Measurements from ENCODE around the gene PSMD10.

PSMD10 gene

GRCh38 chrX:108055546-108055945 lies 35.8 kb downstream of the PSMD10 start:
- peaks cover 0 to 8% (median 5%) of the 10 kb centered on the region in 5 donors for H3K27me3 ChIP-seq (ENCODE audit: control insufficient read depth in 5 of 5, insufficient read depth in 4 of 5, low read length in 5 of 5)
- no peak overlapping the region for H3K27ac ChIP-seq (ENCODE audit: low read depth, low read length)
- no peak overlapping the region for H3K4me3 ChIP-seq (ENCODE audit: low read depth in 1 of 5, low read length in 5 of 5)
- no peak overlapping the region for H3K9ac ChIP-seq (ENCODE audit: low read length in 5 of 5)
- no peaks in the 10 kb centered on the region for H3K9me3 ChIP-seq (ENCODE audit: control insufficient read depth in 5 of 5, low read length in 5 of 5)
- peaks cover 0 to 5% (median 0%) of the 10 kb centered on the region in 5 donors for H3K4me1 ChIP-seq (ENCODE audit: control insufficient read depth in 5 of 5, insufficient read depth in 5 of 5, low read length in 5 of 5)
- H3K36me3 ChIP-seq (ENCODE audit: control insufficient read depth in 5 of 5, insufficient read depth in 5 of 5, low read length in 5 of 5): no peaks in the 10 kb centered on the region

GRCh38 chrX:108053218-108053617 lies 38.1 kb downstream of the PSMD10 start:
- H3K4me1 ChIP-seq (ENCODE audit: control insufficient read depth in 5 of 5, insufficient read depth in 5 of 5, low read length in 5 of 5): peaks cover 0 to 5% (median 0%) of the 10 kb centered on the region in 5 donors
- no peaks in the 10 kb centered on the region for H3K9me3 ChIP-seq (ENCODE audit: control insufficient read depth in 5 of 5, low read length in 5 of 5)
- no peak overlapping the region for H3K9ac ChIP-seq (ENCODE audit: low read length in 5 of 5)
- H3K27me3 ChIP-seq (ENCODE audit: control insufficient read depth in 5 of 5, insufficient read depth in 4 of 5, low read length in 5 of 5): peaks cover 0 to 10% (median 7%) of the 10 kb centered on the region in 5 donors
- H3K4me3 ChIP-seq (ENCODE audit: low read depth in 1 of 5, low read length in 5 of 5): no peak overlapping the region
- H3K36me3 ChIP-seq (ENCODE audit: control insufficient read depth in 5 of 5, insufficient read depth in 5 of 5, low read length in 5 of 5): no peaks in the 10 kb centered on the region
- no peak overlapping the region for H3K27ac ChIP-seq (ENCODE audit: low read depth, low read length)

DNA sequence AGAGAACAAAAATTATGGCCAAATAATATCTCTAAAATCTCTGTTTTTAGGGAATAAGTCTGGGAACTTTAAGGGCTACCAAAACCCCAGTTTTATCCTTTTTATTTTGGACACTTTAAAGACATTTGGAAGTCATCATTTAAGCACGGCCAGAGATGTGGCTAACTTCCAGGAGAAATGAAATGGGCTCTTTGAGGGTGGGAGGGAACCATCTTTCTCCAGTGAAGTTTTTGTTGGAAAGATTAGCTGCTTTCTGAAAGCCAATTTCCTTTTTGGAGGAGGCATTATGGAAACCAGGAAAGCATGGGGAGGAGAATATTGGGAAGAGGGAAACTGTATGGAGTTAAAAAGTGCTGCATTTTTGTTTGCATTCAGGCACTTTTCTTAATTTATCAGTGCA lies 41.7 kb downstream of the PSMD10 start:
- no peaks in the 10 kb centered on the region for H3K36me3 ChIP-seq (ENCODE audit: control insufficient read depth in 5 of 5, insufficient read depth in 5 of 5, low read length in 5 of 5)
- H3K9me3 ChIP-seq (ENCODE audit: control insufficient read depth in 5 of 5, low read length in 5 of 5): no peaks in the 10 kb centered on the region
- H3K4me1 ChIP-seq (ENCODE audit: control insufficient read depth in 5 of 5, insufficient read depth in 5 of 5, low read length in 5 of 5): no peaks in the 10 kb centered on the region
- peaks cover 0 to 10% (median 7%) of the 10 kb centered on the region in 5 donors for H3K27me3 ChIP-seq (ENCODE audit: control insufficient read depth in 5 of 5, insufficient read depth in 4 of 5, low read length in 5 of 5)
- no peak overlapping the region for H3K9ac ChIP-seq (ENCODE audit: low read length in 5 of 5)
- no peak overlapping the region for H3K27ac ChIP-seq (ENCODE audit: low read depth, low read length)
- no peak overlapping the region for H3K4me3 ChIP-seq (ENCODE audit: low read depth in 1 of 5, low read length in 5 of 5)

DNA sequence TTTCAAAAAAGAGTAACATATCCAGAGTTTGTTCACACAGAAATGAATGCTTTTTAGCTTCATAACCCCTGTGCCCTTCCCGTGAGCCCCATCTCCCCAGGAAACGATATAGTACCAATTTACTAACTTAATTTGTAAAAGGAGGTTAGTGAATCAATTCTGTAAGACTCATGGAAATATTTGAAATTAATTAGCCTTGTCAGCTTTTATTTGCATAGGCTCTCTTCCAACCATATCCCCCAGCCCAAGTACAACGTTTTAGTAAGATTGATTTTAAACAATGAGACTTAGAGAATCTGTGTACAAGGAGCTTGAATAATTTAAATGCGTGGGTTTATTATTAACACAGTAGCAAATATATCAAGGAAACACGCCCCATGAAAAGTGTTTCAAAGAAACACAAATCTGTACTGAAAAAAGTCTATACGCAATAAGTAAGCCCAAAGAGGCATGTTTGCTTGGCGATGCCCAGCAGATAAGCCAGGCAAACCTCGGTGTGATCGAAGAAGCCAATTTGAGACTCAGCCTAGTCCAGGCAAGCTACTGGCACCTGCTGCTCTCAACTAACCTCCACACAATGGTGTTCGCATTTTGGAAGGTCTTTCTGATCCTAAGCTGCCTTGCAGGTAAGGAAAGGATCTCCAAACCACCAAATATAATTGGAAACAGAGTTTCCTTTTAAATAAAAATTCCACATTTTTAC lies 46.6 kb downstream of the PSMD10 start, which contains the start of gene VSIG1:
TSS of gene VSIG1 (plus strand) at position 512 of the 703 bp plus-strand sequence. CDS start at position 578, 66 bp downstream.
- Histone ChIP-seq H3K4me1 (ENCODE audit: control insufficient read depth in 5 of 5, insufficient read depth in 5 of 5, low read length in 5 of 5) (no peaks in the 10 kb centered on the region), H3K27me3 (ENCODE audit: control insufficient read depth in 5 of 5, insufficient read depth in 4 of 5, low read length in 5 of 5) (peaks cover 2 to 17% (median 8%) of the 10 kb centered on the region in 5 donors), H3K9ac (ENCODE audit: low read length in 5 of 5) (no peak within 1 kb of the TSS), H3K27ac (ENCODE audit: low read depth, low read length) (no peak within 1 kb of the TSS), H3K9me3 (ENCODE audit: control insufficient read depth in 5 of 5, low read length in 5 of 5) (no peaks in the 10 kb centered on the region), H3K36me3 (ENCODE audit: control insufficient read depth in 5 of 5, insufficient read depth in 5 of 5, low read length in 5 of 5) (no peaks in the 10 kb centered on the region), H3K4me3 (ENCODE audit: low read depth in 1 of 5, low read length in 5 of 5) (no peak within 1 kb of the TSS)

- no peak overlapping the region for H3K4me3 ChIP-seq (ENCODE audit: low read depth in 1 of 5, low read length in 5 of 5)
- H3K36me3 ChIP-seq (ENCODE audit: control insufficient read depth in 5 of 5, insufficient read depth in 5 of 5, low read length in 5 of 5): no peaks in the 10 kb centered on the region
- H3K27ac ChIP-seq (ENCODE audit: low read depth, low read length): no peak overlapping the region
- no peak overlapping the region for H3K9ac ChIP-seq (ENCODE audit: low read length in 5 of 5)
- peaks cover 0 to 2% (median 0%) of the 10 kb centered on the region in 5 donors for H3K4me1 ChIP-seq (ENCODE audit: control insufficient read depth in 5 of 5, insufficient read depth in 5 of 5, low read length in 5 of 5)
- H3K27me3 ChIP-seq (ENCODE audit: control insufficient read depth in 5 of 5, insufficient read depth in 4 of 5, low read length in 5 of 5): peaks cover 0 to 24% (median 5%) of the 10 kb centered on the region in 5 donors
- no peaks in the 10 kb centered on the region for H3K9me3 ChIP-seq (ENCODE audit: control insufficient read depth in 5 of 5, low read length in 5 of 5)
Observed at GRCh38 chrX:108036298-108036973, 54.9 kb downstream of the PSMD10 start.

- peaks cover 0 to 2% (median 0%) of the 10 kb centered on the region in 5 donors for H3K4me1 ChIP-seq (ENCODE audit: control insufficient read depth in 5 of 5, insufficient read depth in 5 of 5, low read length in 5 of 5)
- H3K9me3 ChIP-seq (ENCODE audit: control insufficient read depth in 5 of 5, low read length in 5 of 5): no peaks in the 10 kb centered on the region
- H3K9ac ChIP-seq (ENCODE audit: low read length in 5 of 5): no peak overlapping the region
- H3K36me3 ChIP-seq (ENCODE audit: control insufficient read depth in 5 of 5, insufficient read depth in 5 of 5, low read length in 5 of 5): no peaks in the 10 kb centered on the region
- H3K4me3 ChIP-seq (ENCODE audit: low read depth in 1 of 5, low read length in 5 of 5): no peak overlapping the region
- peaks cover 0 to 23% (median 5%) of the 10 kb centered on the region in 5 donors for H3K27me3 ChIP-seq (ENCODE audit: control insufficient read depth in 5 of 5, insufficient read depth in 4 of 5, low read length in 5 of 5)
- no peak overlapping the region for H3K27ac ChIP-seq (ENCODE audit: low read depth, low read length)
Observed at GRCh38 chrX:108034725-108035124, 56.6 kb downstream of the PSMD10 start.
